Measurements from ENCODE around the gene BOC.

BOC gene

DNA sequence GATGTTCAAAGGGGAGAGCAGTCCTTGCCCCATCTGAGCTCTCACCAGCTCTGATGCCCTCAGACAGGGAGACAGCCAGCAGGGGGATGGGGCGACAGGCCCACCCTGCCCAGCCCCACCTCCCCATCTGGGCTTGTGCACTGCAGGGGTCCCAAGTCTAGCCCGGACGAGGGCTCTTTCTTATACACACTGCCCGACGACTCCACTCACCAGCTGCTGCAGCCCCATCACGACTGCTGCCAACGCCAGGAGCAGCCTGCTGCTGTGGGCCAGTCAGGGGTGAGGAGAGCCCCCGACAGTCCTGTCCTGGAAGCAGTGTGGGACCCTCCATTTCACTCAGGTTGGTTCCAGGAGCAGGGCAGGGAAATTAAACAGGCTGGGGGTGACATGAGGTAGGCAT lies 73.9 kb downstream of the BOC start:
- FAIRE-seq: no peak
- TF ChIP-seq TAF1 (IDR thresholded peaks at IDR 0.05; ENCODE audit: borderline replicate concordance, low read depth, low read length) (no peak), POLR2A (IDR thresholded peaks at IDR 0.05; ENCODE audit: low read depth, low read length) (no peak), POLR2AphosphoS5 (IDR thresholded peaks at IDR 0.05; ENCODE audit: low read depth, low read length) (no peak)
- DNase-seq (ENCODE audit: insufficient read length): no peak

- TF ChIP-seq POLR2AphosphoS5 (IDR thresholded peaks at IDR 0.05; ENCODE audit: low read depth, low read length) (no peak), POLR2A (IDR thresholded peaks at IDR 0.05; ENCODE audit: low read depth, low read length) (no peak), TAF1 (IDR thresholded peaks at IDR 0.05; ENCODE audit: borderline replicate concordance, low read depth, low read length) (no peak)
- DNase-seq (ENCODE audit: insufficient read length): no peak
- no peak for FAIRE-seq
These were observed 74.4 kb downstream of the BOC start for GRCh38 chr3:113285741-113286140.

DNA sequence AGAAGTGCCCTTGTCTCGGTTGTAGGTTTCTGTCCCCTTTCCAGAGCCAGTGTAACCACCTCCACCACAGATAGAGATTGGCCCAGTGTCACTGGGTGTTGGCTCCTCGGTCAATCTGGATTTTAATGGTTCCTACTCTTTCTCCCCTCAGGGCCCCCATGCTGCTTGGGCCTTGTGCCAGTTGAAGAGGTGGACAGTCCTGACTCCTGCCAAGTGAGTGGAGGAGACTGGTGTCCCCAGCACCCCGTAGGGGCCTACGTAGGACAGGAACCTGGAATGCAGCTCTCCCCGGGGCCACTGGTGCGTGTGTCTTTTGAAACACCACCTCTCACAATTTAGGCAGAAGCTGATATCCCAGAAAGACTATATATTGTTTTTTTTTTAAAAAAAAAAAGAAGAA lies 75.2 kb downstream of the BOC start:
- DNase-seq (ENCODE audit: insufficient read length) (no peak), FAIRE-seq (no peak)
- TF ChIP-seq POLR2AphosphoS5 (IDR thresholded peaks at IDR 0.05; ENCODE audit: low read depth, low read length): no peak
- TF ChIP-seq TAF1 (IDR thresholded peaks at IDR 0.05; ENCODE audit: borderline replicate concordance, low read depth, low read length): no peak
- TF ChIP-seq POLR2A (IDR thresholded peaks at IDR 0.05; ENCODE audit: low read depth, low read length): no peak

- no peak for FAIRE-seq
- no peak for TF ChIP-seq POLR2A (IDR thresholded peaks at IDR 0.05; ENCODE audit: low read depth, low read length)
- no peak for TF ChIP-seq TAF1 (IDR thresholded peaks at IDR 0.05; ENCODE audit: borderline replicate concordance, low read depth, low read length)
- no peak for TF ChIP-seq POLR2AphosphoS5 (IDR thresholded peaks at IDR 0.05; ENCODE audit: low read depth, low read length)
These were observed 75.9 kb downstream of the BOC start for GRCh38 chr3:113287111-113287802.

DNA sequence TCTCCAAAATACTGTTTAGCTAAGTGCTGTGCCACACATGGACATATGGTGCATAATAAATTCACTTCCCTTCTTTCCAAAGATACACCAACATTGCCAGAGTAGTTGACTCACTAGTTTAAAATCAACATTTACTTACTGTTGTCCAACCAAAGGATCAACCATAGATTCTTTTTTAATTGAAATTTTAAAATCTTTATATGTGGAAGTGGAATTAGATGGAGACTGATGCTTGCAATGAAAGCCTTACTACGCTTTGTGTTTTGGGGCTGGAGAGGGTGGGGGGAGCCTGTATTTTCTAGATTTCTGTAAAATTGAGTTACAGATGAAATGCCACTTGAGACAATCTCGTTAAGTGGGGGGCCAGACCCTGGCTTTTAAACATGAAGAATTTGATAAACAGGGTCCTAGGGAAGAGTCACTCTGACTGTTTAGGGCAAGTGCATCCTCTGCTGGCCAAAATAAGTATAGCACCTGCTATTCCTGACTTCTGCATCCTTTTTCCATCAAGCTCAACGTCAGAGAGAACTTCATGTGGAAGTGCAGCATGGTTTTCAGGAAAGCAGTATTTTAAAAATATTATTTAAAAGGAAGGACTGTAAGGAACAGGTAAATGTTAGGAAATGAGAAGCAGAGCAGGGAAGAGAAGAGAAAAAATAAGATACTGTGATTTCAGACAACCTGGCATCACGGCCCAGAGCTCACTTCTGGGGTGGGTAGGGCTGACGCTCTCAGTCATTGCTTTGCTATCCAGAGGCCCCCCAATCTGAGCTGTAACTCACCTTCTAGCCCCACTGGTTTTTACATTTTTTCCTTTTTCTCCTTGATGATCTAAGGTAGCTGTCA lies 76.7 kb downstream of the BOC start:
- no peak for DNase-seq (ENCODE audit: insufficient read length)
- TF ChIP-seq POLR2AphosphoS5 (IDR thresholded peaks at IDR 0.05; ENCODE audit: low read depth, low read length): no peak
- TF ChIP-seq TAF1 (IDR thresholded peaks at IDR 0.05; ENCODE audit: borderline replicate concordance, low read depth, low read length): no peak
- no peak for TF ChIP-seq POLR2A (IDR thresholded peaks at IDR 0.05; ENCODE audit: low read depth, low read length)
- peak; percentile 70 for FAIRE-seq

More at GRCh38 chr3:113287111-113287802, 75.9 kb downstream of the BOC start:
- DNase-seq (ENCODE audit: insufficient read length): no peak

- DNase-seq (ENCODE audit: insufficient read length) (no peak), FAIRE-seq (no peak)
- TF ChIP-seq POLR2AphosphoS5 (IDR thresholded peaks at IDR 0.05; ENCODE audit: low read depth, low read length) (no peak), POLR2A (IDR thresholded peaks at IDR 0.05; ENCODE audit: low read depth, low read length) (no peak), TAF1 (IDR thresholded peaks at IDR 0.05; ENCODE audit: borderline replicate concordance, low read depth, low read length) (no peak)
These were observed 77.5 kb downstream of the BOC start for GRCh38 chr3:113288881-113289280.

- no peak for FAIRE-seq
These were observed 80.2 kb downstream of the BOC start for GRCh38 chr3:113291572-113291971.

DNA sequence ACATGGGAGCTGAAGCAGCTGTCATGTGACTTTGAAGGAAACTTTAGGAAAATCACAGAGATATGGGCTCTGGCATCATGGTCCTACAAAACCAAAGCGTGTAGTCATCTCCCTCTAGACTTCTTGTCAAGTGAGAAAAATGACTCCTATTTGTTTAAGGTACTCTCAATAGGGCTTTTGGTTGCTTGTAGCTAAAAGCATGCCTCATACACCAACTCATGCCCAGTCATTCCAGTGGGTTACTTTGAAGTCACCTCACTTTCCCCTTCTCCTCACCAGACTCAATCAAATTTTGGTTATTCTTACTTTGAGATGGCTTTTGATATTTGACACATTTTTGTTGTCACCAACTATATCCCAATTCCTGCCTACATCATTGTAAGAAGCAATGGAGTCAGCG lies 81.6 kb downstream of the BOC start:
- no peak for FAIRE-seq
- no peak for DNase-seq (ENCODE audit: insufficient read length)
- TF ChIP-seq POLR2A (IDR thresholded peaks at IDR 0.05; ENCODE audit: low read depth, low read length): no peak
- TF ChIP-seq POLR2AphosphoS5 (IDR thresholded peaks at IDR 0.05; ENCODE audit: low read depth, low read length): no peak
- TF ChIP-seq TAF1 (IDR thresholded peaks at IDR 0.05; ENCODE audit: borderline replicate concordance, low read depth, low read length): no peak

More at GRCh38 chr3:113291572-113291971, 80.2 kb downstream of the BOC start:
- TF ChIP-seq POLR2AphosphoS5 (IDR thresholded peaks at IDR 0.05; ENCODE audit: low read depth, low read length) (no peak), TAF1 (IDR thresholded peaks at IDR 0.05; ENCODE audit: borderline replicate concordance, low read depth, low read length) (no peak), POLR2A (IDR thresholded peaks at IDR 0.05; ENCODE audit: low read depth, low read length) (no peak)
- DNase-seq (ENCODE audit: insufficient read length): no peak

GRCh38 chr3:113293348-113293747 lies 82.0 kb downstream of the BOC start:
- TF ChIP-seq POLR2AphosphoS5 (IDR thresholded peaks at IDR 0.05; ENCODE audit: low read depth, low read length) (no peak), POLR2A (IDR thresholded peaks at IDR 0.05; ENCODE audit: low read depth, low read length) (no peak), TAF1 (IDR thresholded peaks at IDR 0.05; ENCODE audit: borderline replicate concordance, low read depth, low read length) (no peak)
- no peak for FAIRE-seq
- DNase-seq (ENCODE audit: insufficient read length): no peak

- FAIRE-seq (no peak), DNase-seq (ENCODE audit: insufficient read length) (no peak)
- TF ChIP-seq POLR2A (IDR thresholded peaks at IDR 0.05; ENCODE audit: low read depth, low read length): no peak
- TF ChIP-seq TAF1 (IDR thresholded peaks at IDR 0.05; ENCODE audit: borderline replicate concordance, low read depth, low read length): no peak
- TF ChIP-seq POLR2AphosphoS5 (IDR thresholded peaks at IDR 0.05; ENCODE audit: low read depth, low read length): no peak
These were observed 84.1 kb downstream of the BOC start for GRCh38 chr3:113295463-113295862.

DNA sequence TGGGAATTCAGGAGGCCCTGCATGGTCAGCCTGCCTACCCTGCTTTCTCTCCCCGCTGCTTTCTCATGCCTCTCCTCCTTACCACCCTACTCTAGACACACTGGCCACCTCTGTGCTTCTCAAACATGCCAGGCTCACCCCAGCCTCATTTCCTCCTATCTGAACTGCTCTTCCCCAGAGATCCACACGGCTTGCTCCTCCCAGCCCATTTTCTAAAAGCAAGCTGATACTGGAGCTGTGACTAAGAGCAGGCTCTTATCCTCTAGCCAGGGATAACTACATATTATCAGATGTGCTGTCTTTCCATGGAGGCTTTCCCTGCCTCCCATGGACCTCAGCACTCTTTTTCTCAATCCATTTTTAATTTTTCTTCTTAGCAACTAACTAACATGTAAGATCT lies 85.9 kb downstream of the BOC start:
- no peak for FAIRE-seq
- TF ChIP-seq TAF1 (IDR thresholded peaks at IDR 0.05; ENCODE audit: borderline replicate concordance, low read depth, low read length) (no peak), POLR2A (IDR thresholded peaks at IDR 0.05; ENCODE audit: low read depth, low read length) (no peak), POLR2AphosphoS5 (IDR thresholded peaks at IDR 0.05; ENCODE audit: low read depth, low read length) (no peak)
- no peak for DNase-seq (ENCODE audit: insufficient read length)

GRCh38 chr3:113297841-113298240 lies 86.5 kb downstream of the BOC start:
- no peak for FAIRE-seq
- TF ChIP-seq POLR2A (IDR thresholded peaks at IDR 0.05; ENCODE audit: low read depth, low read length) (no peak), POLR2AphosphoS5 (IDR thresholded peaks at IDR 0.05; ENCODE audit: low read depth, low read length) (no peak), TAF1 (IDR thresholded peaks at IDR 0.05; ENCODE audit: borderline replicate concordance, low read depth, low read length) (no peak)
- no peak for DNase-seq (ENCODE audit: insufficient read length)
